Measurements from ENCODE around the gene DRICH1.
"Not testable (repeated sequence)": the region's sequence is repeated elsewhere in the genome, so short reads cannot be mapped to it uniquely, and the experiment has no call there.

The DRICH1 gene

GRCh38 chr22:23652286-23652685, 20.2 kb upstream of the DRICH1 start:
- DNase-seq, result peak in 2 of 10 donors; percentile 32 to 74
- intact Hi-C loops (cut with DNase I), result no loop called here

GRCh38 chr22:23651676-23652075, 19.6 kb upstream of the DRICH1 start:
- peak in 3 of 10 donors; percentile 9 to 60 (median 49) for DNase-seq
- intact Hi-C loops (cut with DNase I), result no loop called here

DNA sequence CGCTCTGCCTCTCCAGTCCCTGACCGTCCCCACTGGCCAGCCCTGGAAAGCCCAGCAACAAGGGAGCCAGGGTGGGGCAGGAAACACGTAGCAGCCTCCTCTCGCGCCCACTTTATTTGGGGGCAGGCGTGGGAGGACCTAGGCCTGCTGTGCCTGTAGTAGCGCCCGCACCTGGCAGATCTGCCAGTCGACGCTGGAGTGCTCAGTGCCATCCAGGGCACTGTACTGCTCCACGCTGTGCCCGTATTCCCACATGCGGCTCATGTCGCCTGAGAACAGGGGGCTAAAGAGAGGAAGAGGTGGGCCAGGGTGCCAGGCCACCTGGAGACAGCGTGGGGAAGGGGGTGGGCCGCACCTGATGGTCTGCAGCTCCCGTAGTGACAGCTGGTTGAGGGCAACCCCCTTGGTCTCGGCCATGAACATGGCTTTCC, 17.0 kb upstream of the DRICH1 start:
- DNase-seq, result peak in 1 of 10 donors; percentile 72

GRCh38 chr22:23646526-23646925, 14.4 kb upstream of the DRICH1 start:
- intact Hi-C loops (cut with DNase I), result not testable (repeated sequence)
- peak in 1 of 10 donors; percentile 11 for DNase-seq

More for the DNA sequence above, 17.0 kb upstream of the DRICH1 start:
- intact Hi-C loops (cut with DNase I), result no loop called here

DNA sequence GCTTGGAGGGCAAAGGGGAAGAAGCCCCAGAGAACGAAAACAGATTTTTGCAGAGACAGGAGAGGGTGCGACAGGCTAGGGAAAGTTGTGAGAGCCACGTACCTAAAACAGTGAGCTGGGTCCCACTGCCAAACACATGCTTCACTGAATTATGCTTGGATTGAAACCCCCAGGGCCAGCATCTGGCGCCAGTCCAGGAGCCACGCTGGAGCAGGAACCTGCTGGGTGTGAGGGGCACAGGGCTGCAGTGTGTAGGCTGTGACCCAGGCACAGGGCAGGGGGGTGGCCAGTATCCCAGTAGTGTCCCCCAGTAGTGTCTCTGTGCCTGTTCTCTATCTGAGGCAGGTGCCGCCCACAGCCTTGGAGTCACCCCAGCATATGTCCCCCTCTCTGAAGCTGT, 8.1 kb upstream of the DRICH1 start:
- peak in 1 of 10 donors; percentile 51 for DNase-seq
- intact Hi-C loops (cut with DNase I), result not testable (repeated sequence)

DNA sequence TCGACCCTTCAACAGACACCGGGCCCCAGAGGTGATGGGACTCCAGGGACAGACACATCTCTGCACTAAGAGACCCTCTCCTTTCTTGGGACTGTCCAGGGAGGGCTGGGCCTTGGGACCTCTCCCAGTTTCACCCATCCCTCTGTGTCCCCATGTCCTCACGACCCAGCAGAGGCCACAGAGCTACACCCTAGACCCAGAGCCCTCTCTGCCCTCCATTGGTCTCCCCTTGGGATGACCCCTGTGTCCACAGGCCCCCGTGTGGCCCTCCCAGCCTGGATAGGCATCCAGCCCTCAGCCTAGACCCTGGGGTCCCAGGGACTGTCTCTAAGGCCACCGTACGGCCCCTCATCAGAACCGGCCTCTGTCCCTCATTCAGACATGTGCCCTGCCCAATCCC, 7.5 kb upstream of the DRICH1 start:
- no peak for DNase-seq
- intact Hi-C loops (cut with DNase I), result no loop called here

DNA sequence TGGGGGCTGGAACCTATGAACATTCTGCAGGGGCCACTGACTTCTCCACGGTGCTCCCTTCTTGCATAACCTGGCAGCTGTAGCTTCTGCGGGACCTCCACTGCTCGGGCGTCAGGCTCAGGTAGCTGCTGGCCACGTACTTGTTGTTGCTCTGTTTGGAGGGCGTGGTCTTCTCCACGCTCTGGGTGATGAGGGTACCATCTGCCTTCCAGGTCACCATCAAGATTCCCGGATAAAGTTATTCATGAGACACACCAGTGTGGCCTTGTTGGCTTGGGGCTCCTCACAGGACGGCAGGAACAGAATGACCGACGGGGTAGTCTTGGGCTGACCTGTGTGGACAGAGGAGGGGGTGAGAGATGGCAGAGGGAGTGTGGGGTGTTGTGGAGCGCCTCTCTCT, 6.5 kb upstream of the DRICH1 start:
- DNase-seq, result no peak
- intact Hi-C loops (cut with DNase I), result no loop called here

- DNase-seq; intact Hi-C loops (cut with DNase I): not testable (repeated sequence)
Observed at GRCh38 chr22:23635291-23635690, 3.2 kb upstream of the DRICH1 start.

- DNase-seq, result not testable (repeated sequence)
- intact Hi-C loops (cut with DNase I), result loop anchor here (10.0 kb wide), 1 partner anchor 217 kb away; no protein-coding TSS in a partner anchor
Observed at GRCh38 chr22:23628056-23628743, 3.9 kb downstream of the DRICH1 start.

DNA sequence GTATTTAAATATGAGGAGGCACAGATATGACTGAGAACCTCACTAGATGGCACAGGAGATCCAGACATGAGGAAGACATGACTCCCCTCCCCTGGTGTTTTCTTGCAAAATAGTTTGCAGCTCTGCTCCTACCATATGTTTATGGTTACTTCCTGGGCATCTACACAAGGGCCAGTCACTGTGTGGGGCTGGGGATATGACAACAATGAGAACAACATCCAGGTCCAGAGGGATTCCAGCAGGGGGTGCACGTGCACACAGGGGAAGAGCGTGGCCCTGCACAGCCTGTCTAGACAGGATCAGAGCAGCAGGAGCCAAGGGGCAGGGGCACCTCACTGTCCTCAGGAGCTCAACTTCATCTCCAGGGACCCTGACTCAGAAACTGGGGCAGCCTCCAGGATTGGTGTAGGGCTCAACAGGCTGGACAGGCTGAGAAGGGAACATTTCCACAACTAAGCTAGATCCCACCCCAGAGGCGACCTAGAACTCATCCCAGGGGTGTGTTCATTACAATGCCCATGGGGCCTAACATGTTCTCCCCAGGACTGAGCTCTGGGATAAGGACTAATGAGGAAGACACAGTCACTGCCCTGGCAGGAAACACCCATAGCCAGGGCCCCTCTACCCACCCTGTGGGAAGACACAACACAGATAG, 4.6 kb downstream of the DRICH1 start:
- peak in 1 of 10 donors; percentile 18 for DNase-seq
- intact Hi-C loops (cut with DNase I), result loop anchor here (10.0 kb wide), 1 partner anchor 217 kb away; no protein-coding TSS in a partner anchor

DNA sequence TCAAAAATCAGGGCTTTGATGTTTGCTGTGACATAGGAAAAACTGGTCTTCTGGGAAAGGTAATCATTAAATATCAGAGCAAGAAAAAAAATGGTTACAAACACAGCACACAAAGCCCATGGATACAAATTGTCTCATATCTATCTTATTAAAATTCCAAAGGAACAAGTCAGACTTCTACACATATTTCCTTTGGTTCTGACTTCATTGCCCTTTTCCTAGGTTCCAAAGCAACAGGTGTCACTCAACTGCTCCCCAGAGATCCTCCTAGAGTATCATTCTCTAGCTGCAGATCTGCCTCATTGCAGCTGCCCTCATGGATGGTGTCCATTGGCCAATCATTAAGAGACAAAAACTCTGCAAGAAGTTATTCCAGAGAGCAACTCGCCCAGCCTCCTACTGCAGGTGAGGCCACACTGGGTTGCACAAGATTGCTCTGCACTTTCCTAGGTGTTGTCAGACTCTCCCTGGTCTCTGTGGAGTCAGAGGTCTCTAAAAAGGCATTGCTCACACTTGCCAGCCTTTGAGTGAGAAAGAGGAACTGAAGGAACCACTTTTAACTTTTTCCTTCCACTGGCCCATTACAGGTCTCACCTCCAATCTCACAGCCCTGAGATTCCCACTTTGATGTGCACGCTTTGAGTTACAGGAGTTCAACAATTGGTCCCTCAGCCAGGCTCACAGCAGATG, 5.7 kb downstream of the DRICH1 start:
- no peak for DNase-seq
- intact Hi-C loops (cut with DNase I), result loop anchor here (10.0 kb wide), 1 partner anchor 218 kb away; no protein-coding TSS in a partner anchor

DNA sequence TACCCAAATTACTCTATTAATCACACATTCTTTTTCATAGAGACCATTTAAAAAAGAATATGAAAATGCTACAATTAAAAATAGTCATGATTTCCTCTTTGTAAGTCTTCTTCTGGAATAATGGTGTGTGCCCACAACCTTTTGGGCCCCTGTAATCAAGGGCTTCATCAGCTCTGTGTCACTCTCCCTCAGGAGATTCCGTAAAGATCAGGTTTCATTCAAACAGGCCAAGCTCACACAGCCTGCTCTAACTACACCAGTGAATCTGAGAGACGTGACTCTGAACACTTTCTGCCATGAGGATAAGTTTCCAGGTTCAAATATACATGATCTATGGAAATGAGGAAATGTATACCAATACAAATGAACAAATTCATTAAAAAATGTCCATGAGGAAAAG, 9.5 kb downstream of the DRICH1 start:
- DNase-seq, result no peak
- intact Hi-C loops (cut with DNase I), result loop anchor here (10.0 kb wide), 1 partner anchor 222 kb away; no protein-coding TSS in a partner anchor

- DNase-seq, result not testable (repeated sequence)
- intact Hi-C loops (cut with DNase I), result loop anchor here (10.0 kb wide), 1 partner anchor 223 kb away; no protein-coding TSS in a partner anchor
Observed at GRCh38 chr22:23621916-23622315, 10.2 kb downstream of the DRICH1 start.

DNA sequence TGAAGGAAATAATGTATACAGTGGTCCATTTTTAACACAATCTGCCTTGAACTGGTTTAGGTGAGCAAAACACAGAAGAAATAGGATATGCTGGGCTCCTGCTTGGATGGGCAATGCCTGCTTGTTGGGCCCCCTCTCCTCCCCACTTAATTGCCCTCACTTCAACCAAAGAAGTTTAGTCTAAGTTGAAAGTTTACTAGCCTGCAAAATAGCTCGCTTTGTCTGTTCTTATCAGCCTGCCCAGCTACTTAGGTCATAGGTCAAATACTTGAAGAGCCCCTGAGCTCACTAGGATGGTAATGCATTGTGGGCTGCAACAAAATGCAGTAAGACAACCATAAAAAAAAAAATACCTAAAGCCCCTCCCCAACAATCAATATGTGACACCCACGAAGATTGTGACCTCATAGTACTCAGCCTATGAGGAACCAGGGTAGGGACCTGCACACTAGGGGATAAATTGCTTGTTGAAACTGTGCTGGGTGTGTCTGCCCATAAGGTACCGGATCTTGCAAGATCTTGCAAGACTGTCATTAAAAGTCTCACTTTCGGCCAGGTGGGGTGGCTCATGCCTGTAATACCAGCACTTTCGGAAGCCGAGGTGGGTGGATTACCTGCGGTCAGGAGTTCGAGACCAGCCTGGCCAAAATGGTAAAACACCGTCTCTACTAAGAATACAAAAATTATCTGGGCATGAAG, 10.9 kb downstream of the DRICH1 start:
- peak in 1 of 10 donors; percentile 7 for DNase-seq

GRCh38 chr22:23613193-23613972, 18.7 kb downstream of the DRICH1 start:
- intact Hi-C loops (cut with DNase I), result no loop called here
- DNase-seq, result no peak

More for the DNA sequence above, 10.9 kb downstream of the DRICH1 start:
- intact Hi-C loops (cut with DNase I), result loop anchor here (10.0 kb wide), 1 partner anchor 224 kb away; no protein-coding TSS in a partner anchor

GRCh38 chr22:23609983-23610781, 21.9 kb downstream of the DRICH1 start:
- no peak for DNase-seq
- intact Hi-C loops (cut with DNase I), result no loop called here

DNA sequence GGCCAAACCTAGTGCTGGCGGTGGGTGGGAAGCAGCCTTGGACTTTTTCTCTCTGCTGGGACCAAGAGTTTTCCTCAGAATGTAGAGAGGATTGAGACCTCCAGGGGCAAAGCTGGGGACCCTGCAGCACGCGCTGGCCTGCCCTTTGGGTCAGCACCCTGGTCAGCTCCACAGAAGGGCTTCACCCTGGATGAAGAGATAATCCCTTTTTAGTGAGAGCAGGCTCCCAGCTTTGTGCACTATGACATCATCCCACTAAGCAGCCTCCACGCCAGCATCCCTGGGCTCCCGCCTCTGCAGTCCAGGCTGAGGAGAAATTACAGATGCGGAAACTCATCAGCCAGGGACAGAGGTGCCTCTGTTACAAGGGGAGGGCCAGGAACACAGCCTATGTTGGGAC, 23.5 kb downstream of the DRICH1 start:
- intact Hi-C loops (cut with DNase I), result no loop called here

GRCh38 chr22:23606204-23607131, 25.7 kb downstream of the DRICH1 start:
- no peak for DNase-seq
- intact Hi-C loops (cut with DNase I), result no loop called here

More for the DNA sequence above, 23.5 kb downstream of the DRICH1 start:
- DNase-seq, result no peak

All from posterior cingulate gyrus (tissue), 11 donors.